K562 (cell line): ENCODE measurements around the gene NFE2. TPM values are rescaled to one million over a fixed set of nuclear protein-coding genes. Genes with fewer than 3 reads are reported as not detected.

Source experiments
- ASH1L ChIP-seq: fragments of 450-650 bp; IDR thresholded peaks from 2 replicates; pipeline ENCODE4 v1.6.1; 2018; ENCODE audit warnings: borderline replicate concordance, mild to moderate bottlenecking, low read depth; ENCODE audit not compliant: partially characterized antibody
- BRD4 ChIP-seq: fragments of 200-600 bp; sonication (generic); IDR thresholded peaks from 2 replicates; pipeline ENCODE4 v1.6.1; 2017; ENCODE audit warnings: inconsistent platforms
- ETS2 ChIP-seq: IDR thresholded peaks from 2 replicates; pipeline ENCODE4 v1.6.1; 2016; ENCODE audit warnings: borderline replicate concordance, missing genetic modification characterization, mild to moderate bottlenecking, moderate library complexity, missing compliant biosample characterization; ENCODE audit not compliant: poor library complexity, severe bottlenecking
- FOS ChIP-seq: IDR thresholded peaks from 3 replicates; pipeline ENCODE4 v1.6.1; 2011; ENCODE audit not compliant: insufficient read length; ENCODE audit errors: extremely low read depth
- GTF2F1 ChIP-seq: IDR thresholded peaks from 2 replicates; pipeline ENCODE4 v1.6.1; 2011; ENCODE audit warnings: low read depth, low read length, improper control_type of control experiment
- HES1 ChIP-seq: fragments of 450-650 bp; IDR thresholded peaks from 2 replicates; pipeline ENCODE4 v1.6.1; 2016; ENCODE audit warnings: low read depth, mild to moderate bottlenecking, moderate library complexity
- KAT8 ChIP-seq: fragments of 450-650 bp; IDR thresholded peaks from 2 replicates; pipeline ENCODE4 v1.6.1; 2016; ENCODE audit warnings: low read depth, mild to moderate bottlenecking
- KLF13 ChIP-seq: fragments of 450-650 bp; IDR thresholded peaks from 2 replicates; pipeline ENCODE4 v1.6.1; 2016; ENCODE audit warnings: missing genetic modification characterization, low read depth, mild to moderate bottlenecking, missing compliant biosample characterization, moderate library complexity, borderline replicate concordance
- MAFK ChIP-seq: IDR thresholded peaks from 2 replicates; pipeline ENCODE4 v1.6.1; 2011; ENCODE audit warnings: low read length, improper control_type of control experiment
- MLX ChIP-seq, 2 experiments: fragments of 450-650 bp in 1 of 2; sonication (generic) in 1 of 2; formaldehyde crosslinking; conservative IDR thresholded peaks; 2 replicates each; pipeline versions ENCODE4 v1.4.0 to v1.8.1; 2020 to 2022; ENCODE audit warnings: mild to moderate bottlenecking in 1 of 2, missing genetic modification reagents in 1 of 2
- MTA1 ChIP-seq: fragments of 450-650 bp; IDR thresholded peaks from 2 replicates; pipeline ENCODE4 v1.6.1; 2017; ENCODE audit warnings: borderline replicate concordance
- POLR2G ChIP-seq: fragments of 200-400 bp; formaldehyde crosslinking; IDR thresholded peaks from 2 replicates; pipeline ENCODE4 v1.6.1; 2017; ENCODE audit warnings: low read depth, mild to moderate bottlenecking, antibody characterized with exemption, low read length, moderate library complexity
- RNF219 ChIP-seq: fragments of 250-450 bp; sonication (Bioruptor Pico); IDR thresholded peaks from 2 replicates; pipeline ENCODE4 v1.5.0; 2022; ENCODE audit warnings: mild to moderate bottlenecking
- SMAD4 ChIP-seq: fragments of 250-450 bp; sonication (Bioruptor Pico); conservative IDR thresholded peaks from 2 replicates; pipeline ENCODE4 v1.8.0; 2021; ENCODE audit warnings: inconsistent platforms, mild to moderate bottlenecking, moderate library complexity
- TSC22D4 ChIP-seq: fragments of 450-650 bp; IDR thresholded peaks from 2 replicates; pipeline ENCODE4 v1.6.1; 2016; ENCODE audit warnings: missing genetic modification characterization, missing biosample characterization, control low read depth
- XRCC3 ChIP-seq: fragments of 450-650 bp; IDR thresholded peaks from 2 replicates; pipeline ENCODE4 v1.6.1; 2017; ENCODE audit warnings: mild to moderate bottlenecking, moderate library complexity
- polyA plus RNA-seq, 8 experiments: library from polyadenylated mRNA; depleted of rRNA in 4 of 8; stranded (reverse) in 5 of 8; unstranded in 3 of 8; fragments of >200 nt; fragmentation: Nextera tagmentation in 2 of 8; fragmentation: Illumina TruSeq in 1 of 8; extraction: Ambion mirVana in 2 of 8; extraction: Trizol in 1 of 8; gene quantifications; 2 replicates each; pipeline versions ENCODE4 v1.2.1 to v1.2.3, GENCODE V29; 2011 to 2014; ENCODE audit warnings: inconsistent platforms in 1 of 8, missing spikeins in 1 of 8
- total RNA-seq, 7 experiments: library from RNA; depleted of rRNA in 6 of 7; stranded (reverse); fragments of >200 nt in 6 of 7; fragmentation: Illumina TruSeq in 2 of 7; extraction: Trizol in 2 of 7; gene quantifications; 2 replicates each; pipeline versions ENCODE4 v1.2.1 to v1.2.3, GENCODE V29; 2011 to 2021; ENCODE audit warnings: low replicate concordance in 1 of 7
- TF ChIP-seq, protein P1 (sequence below): fragments of 250-450 bp; sonication (Bioruptor Pico); IDR thresholded peaks from 2 replicates; pipeline ENCODE4 v1.4.0; 2020; ENCODE audit warnings: mild to moderate bottlenecking, moderate library complexity, borderline replicate concordance
- TF ChIP-seq, protein P2 (sequence below), 2 experiments: IDR thresholded peaks; 2 replicates each; pipeline ENCODE4 v1.6.1; 2012; ENCODE audit warnings: improper control_type of control experiment in 2 of 2, low read depth in 2 of 2, low read length in 2 of 2, borderline replicate concordance in 1 of 2

The NFE2 gene
- total and polyA plus RNA-seq, 9 of the 15 experiments (the other 6 are each of a cell fraction or from before 2014, with no cell fraction given), result 12.3 to 282 (median 208) TPM

DNA sequence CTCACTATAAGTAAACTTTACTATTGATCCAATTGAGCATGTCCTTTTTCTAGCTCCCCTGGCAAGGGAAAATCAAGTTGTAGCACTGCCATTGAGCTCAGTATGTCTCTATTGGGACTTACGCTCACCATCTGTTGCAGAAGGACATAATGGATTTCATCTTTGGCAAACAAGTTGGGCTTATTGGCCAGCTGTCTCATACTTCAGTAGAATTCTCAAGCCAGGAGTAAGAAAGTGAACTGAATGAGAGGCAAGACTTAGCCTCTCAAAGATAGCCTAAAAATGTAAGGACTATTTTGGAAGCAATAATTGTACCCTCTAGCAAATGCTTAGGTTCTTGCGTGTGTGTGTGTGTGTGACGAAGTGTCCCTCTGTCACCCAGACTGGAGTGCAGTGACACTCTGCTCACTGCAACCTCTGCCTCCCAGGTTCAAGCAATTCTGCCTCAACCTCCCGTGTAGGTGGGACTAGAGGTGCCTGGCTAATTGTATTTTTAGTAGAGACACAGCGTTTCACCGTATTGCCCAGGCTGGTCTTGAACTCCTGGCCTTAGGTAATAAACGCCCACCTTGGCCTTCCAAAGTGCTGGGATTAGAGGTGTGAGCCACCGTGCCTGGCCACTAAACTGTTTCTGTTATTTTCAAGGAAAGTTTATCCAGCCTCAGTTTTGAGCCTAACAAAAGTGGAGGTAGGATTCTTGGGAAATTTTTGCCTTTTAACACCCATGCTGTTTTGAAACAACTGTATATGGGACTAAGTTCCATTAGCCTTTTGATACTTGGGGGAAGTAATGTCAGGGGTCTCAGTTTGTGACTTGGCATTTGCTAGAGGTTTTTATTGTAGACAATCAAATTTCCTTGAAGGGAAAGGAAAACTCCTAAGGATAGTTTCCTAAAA, 13.3 kb downstream of the NFE2 start (continued):
- TF ChIP-seq, protein P1, sequence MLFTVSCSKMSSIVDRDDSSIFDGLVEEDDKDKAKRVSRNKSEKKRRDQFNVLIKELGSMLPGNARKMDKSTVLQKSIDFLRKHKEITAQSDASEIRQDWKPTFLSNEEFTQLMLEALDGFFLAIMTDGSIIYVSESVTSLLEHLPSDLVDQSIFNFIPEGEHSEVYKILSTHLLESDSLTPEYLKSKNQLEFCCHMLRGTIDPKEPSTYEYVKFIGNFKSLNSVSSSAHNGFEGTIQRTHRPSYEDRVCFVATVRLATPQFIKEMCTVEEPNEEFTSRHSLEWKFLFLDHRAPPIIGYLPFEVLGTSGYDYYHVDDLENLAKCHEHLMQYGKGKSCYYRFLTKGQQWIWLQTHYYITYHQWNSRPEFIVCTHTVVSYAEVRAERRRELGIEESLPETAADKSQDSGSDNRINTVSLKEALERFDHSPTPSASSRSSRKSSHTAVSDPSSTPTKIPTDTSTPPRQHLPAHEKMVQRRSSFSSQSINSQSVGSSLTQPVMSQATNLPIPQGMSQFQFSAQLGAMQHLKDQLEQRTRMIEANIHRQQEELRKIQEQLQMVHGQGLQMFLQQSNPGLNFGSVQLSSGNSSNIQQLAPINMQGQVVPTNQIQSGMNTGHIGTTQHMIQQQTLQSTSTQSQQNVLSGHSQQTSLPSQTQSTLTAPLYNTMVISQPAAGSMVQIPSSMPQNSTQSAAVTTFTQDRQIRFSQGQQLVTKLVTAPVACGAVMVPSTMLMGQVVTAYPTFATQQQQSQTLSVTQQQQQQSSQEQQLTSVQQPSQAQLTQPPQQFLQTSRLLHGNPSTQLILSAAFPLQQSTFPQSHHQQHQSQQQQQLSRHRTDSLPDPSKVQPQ (CRISPR knock-in tag), result no peak
- TF ChIP-seq KAT8, result no peak
- TF ChIP-seq POLR2G, result peak; percentile 21; the same call in 1 of the 2 replicates
- TF ChIP-seq HES1, result no peak
- 0 out of 2 replicates have a peak, but pooled peaks have one; percentile 47 for TF ChIP-seq KLF13 (tag)
- no peak for TF ChIP-seq TSC22D4 (tag)
- no peak for TF ChIP-seq FOS
- TF ChIP-seq, protein P2, sequence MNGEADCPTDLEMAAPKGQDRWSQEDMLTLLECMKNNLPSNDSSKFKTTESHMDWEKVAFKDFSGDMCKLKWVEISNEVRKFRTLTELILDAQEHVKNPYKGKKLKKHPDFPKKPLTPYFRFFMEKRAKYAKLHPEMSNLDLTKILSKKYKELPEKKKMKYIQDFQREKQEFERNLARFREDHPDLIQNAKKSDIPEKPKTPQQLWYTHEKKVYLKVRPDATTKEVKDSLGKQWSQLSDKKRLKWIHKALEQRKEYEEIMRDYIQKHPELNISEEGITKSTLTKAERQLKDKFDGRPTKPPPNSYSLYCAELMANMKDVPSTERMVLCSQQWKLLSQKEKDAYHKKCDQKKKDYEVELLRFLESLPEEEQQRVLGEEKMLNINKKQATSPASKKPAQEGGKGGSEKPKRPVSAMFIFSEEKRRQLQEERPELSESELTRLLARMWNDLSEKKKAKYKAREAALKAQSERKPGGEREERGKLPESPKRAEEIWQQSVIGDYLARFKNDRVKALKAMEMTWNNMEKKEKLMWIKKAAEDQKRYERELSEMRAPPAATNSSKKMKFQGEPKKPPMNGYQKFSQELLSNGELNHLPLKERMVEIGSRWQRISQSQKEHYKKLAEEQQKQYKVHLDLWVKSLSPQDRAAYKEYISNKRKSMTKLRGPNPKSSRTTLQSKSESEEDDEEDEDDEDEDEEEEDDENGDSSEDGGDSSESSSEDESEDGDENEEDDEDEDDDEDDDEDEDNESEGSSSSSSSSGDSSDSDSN (IDR thresholded peaks at IDR 0.05; ENCODE audit: borderline replicate concordance in 1 of 2, low read depth in 2 of 2, low read length in 2 of 2), result no peak
- TF ChIP-seq MAFK, result no peak
- no peak for TF ChIP-seq ETS2 (tag)
- no peak for TF ChIP-seq MTA1
- TF ChIP-seq MLX (CRISPR knock-in tag; conservative IDR thresholded peaks at IDR 0.05), result peak in 1 of 2 experiments; percentile 33; a peak in 1 of 4 replicates
- TF ChIP-seq BRD4, result no peak
- no peak; the same call in 1 of the 2 replicates for TF ChIP-seq RNF219 (CRISPR knock-in tag)
- TF ChIP-seq GTF2F1, result no peak
- no peak for TF ChIP-seq SMAD4
- TF ChIP-seq XRCC3, result no peak
- no peak for TF ChIP-seq ASH1L
